Measurements from ENCODE around the gene NMRK2. TPM values are rescaled to one million over a fixed set of nuclear protein-coding genes. Genes with fewer than 3 reads are reported as not detected.
"Not testable (repeated sequence)": the region's sequence is repeated elsewhere in the genome, so short reads cannot be mapped to it uniquely, and the experiment has no call there.

Gene NMRK2
- polyA plus RNA-seq, 6 donors from 2014 or later, result not detected

- Mint-ChIP-seq H3K27ac (no peak overlapping the region), H3K4me3 (no peak overlapping the region), H3K27me3 (no peaks in the 10 kb centered on the region), H3K36me3 (no peaks in the 10 kb centered on the region), H3K4me1 (peaks cover 5 to 13% (median 6%) of the 10 kb centered on the region in 3 donors), H3K9me3 (no peaks in the 10 kb centered on the region)
- ATAC-seq (ENCODE audit: low read depth in 2 of 2), result no peak
- no peak for DNase-seq
Measured at GRCh38 chr19:3963458-3964255, 30.8 kb downstream of the NMRK2 start.

GRCh38 chr19:3964256-3965194 lies 31.7 kb downstream of the NMRK2 start:
- H3K4me3 Mint-ChIP-seq, result no peak overlapping the region
- peaks cover 5 to 20% (median 11%) of the 10 kb centered on the region in 3 donors for H3K4me1 Mint-ChIP-seq
- H3K27ac Mint-ChIP-seq, result no peak overlapping the region
- ATAC-seq (ENCODE audit: low read depth in 2 of 2), result no peak
- H3K9me3 Mint-ChIP-seq, result no peaks in the 10 kb centered on the region
- no peak for DNase-seq
- no peaks in the 10 kb centered on the region for H3K36me3 Mint-ChIP-seq
- H3K27me3 Mint-ChIP-seq, result no peaks in the 10 kb centered on the region

- Mint-ChIP-seq H3K36me3 (no peaks in the 10 kb centered on the region), H3K4me3 (peak overlapping the region in 2 of 8 donors; percentile 24 to 56), H3K27me3 (no peaks in the 10 kb centered on the region), H3K27ac (peak overlapping the region in 1 of 6 donors; percentile 38), H3K9me3 (no peaks in the 10 kb centered on the region), H3K4me1 (peaks cover 15 to 36% (median 26%) of the 10 kb centered on the region in 3 donors)
- ATAC-seq (ENCODE audit: low read depth in 2 of 2), result no peak
- no peak for DNase-seq
Measured at GRCh38 chr19:3966051-3967017, 33.5 kb downstream of the NMRK2 start.

GRCh38 chr19:3967983-3968382 lies 35.1 kb downstream of the NMRK2 start:
- peak overlapping the region in 1 of 8 donors; percentile 25 for H3K4me3 Mint-ChIP-seq
- ATAC-seq (ENCODE audit: low read depth in 2 of 2); H3K27ac Mint-ChIP-seq; DNase-seq; H3K36me3 Mint-ChIP-seq; H3K27me3 Mint-ChIP-seq; H3K9me3 Mint-ChIP-seq: not testable (repeated sequence)
- peaks cover 15 to 38% (median 27%) of the 10 kb centered on the region in 3 donors for H3K4me1 Mint-ChIP-seq

GRCh38 chr19:3968556-3969434 lies 35.9 kb downstream of the NMRK2 start:
- ATAC-seq (ENCODE audit: low read depth in 2 of 2), result no peak
- H3K4me1 Mint-ChIP-seq, result peaks cover 15 to 38% (median 27%) of the 10 kb centered on the region in 3 donors
- H3K27me3 Mint-ChIP-seq, result no peaks in the 10 kb centered on the region
- no peak for DNase-seq
- H3K4me3 Mint-ChIP-seq, result peak overlapping the region; percentile 7 to 95 (median 82)
- no peaks in the 10 kb centered on the region for H3K9me3 Mint-ChIP-seq
- H3K27ac Mint-ChIP-seq, result peak overlapping the region in 2 of 6 donors; percentile 57 to 84
- no peaks in the 10 kb centered on the region for H3K36me3 Mint-ChIP-seq

- no peaks in the 10 kb centered on the region for H3K9me3 Mint-ChIP-seq
- peaks cover 15 to 38% (median 27%) of the 10 kb centered on the region in 3 donors for H3K4me1 Mint-ChIP-seq
- DNase-seq (no peak), ATAC-seq (ENCODE audit: low read depth in 2 of 2) (no peak)
- peak overlapping the region; percentile 24 to 87 (median 67) for H3K27ac Mint-ChIP-seq
- H3K36me3 Mint-ChIP-seq, result no peaks in the 10 kb centered on the region
- peak overlapping the region; percentile 89 to 95 (median 92) for H3K4me3 Mint-ChIP-seq
- no peaks in the 10 kb centered on the region for H3K27me3 Mint-ChIP-seq
Measured at GRCh38 chr19:3969435-3970312, 36.8 kb downstream of the NMRK2 start.

GRCh38 chr19:3970313-3970807 lies 37.5 kb downstream of the NMRK2 start:
- H3K9me3 Mint-ChIP-seq, result no peaks in the 10 kb centered on the region
- H3K36me3 Mint-ChIP-seq, result no peaks in the 10 kb centered on the region
- DNase-seq (no peak), ATAC-seq (ENCODE audit: low read depth in 2 of 2) (peak in 1 of 2 donors; percentile 13)
- H3K4me3 Mint-ChIP-seq, result peak overlapping the region; percentile 89 to 95 (median 92)
- peak overlapping the region; percentile 39 to 98 (median 76) for H3K27ac Mint-ChIP-seq
- H3K4me1 Mint-ChIP-seq, result peaks cover 15 to 38% (median 27%) of the 10 kb centered on the region in 3 donors
- H3K27me3 Mint-ChIP-seq, result no peaks in the 10 kb centered on the region

GRCh38 chr19:3970808-3971598 lies 38.1 kb downstream of the NMRK2 start, which contains the start of gene DAPK3:
Gene DAPK3 (minus strand): TSS chr19:3971099. CDS start chr19:3969735, 1,364 bp downstream.
- Mint-ChIP-seq H3K4me1 (peaks cover 15 to 36% (median 27%) of the 10 kb centered on the region in 3 donors), H3K27ac (peak within 1 kb of the TSS; percentile 66 to 98 (median 88)), H3K27me3 (no peaks in the 10 kb centered on the region), H3K36me3 (no peaks in the 10 kb centered on the region), H3K4me3 (peak within 1 kb of the TSS; percentile 89 to 95 (median 92)), H3K9me3 (no peaks in the 10 kb centered on the region)
- DNase-seq, result peak; percentile 91
- peak; percentile 96 to 97 for ATAC-seq (ENCODE audit: low read depth in 2 of 2)

- Mint-ChIP-seq H3K36me3 (peaks cover 0 to 5% of the 10 kb centered on the region in 2 donors), H3K27me3 (no peaks in the 10 kb centered on the region), H3K27ac (no peak overlapping the region), H3K4me3 (peak overlapping the region in 1 of 8 donors; percentile 3), H3K9me3 (no peaks in the 10 kb centered on the region), H3K4me1 (peaks cover 8 to 25% (median 18%) of the 10 kb centered on the region in 3 donors)
- DNase-seq, result no peak
- ATAC-seq (ENCODE audit: low read depth in 2 of 2), result no peak
Measured at GRCh38 chr19:3975144-3975543, 42.3 kb downstream of the NMRK2 start.

GRCh38 chr19:3975637-3976087 lies 42.8 kb downstream of the NMRK2 start:
- Mint-ChIP-seq H3K4me3 (peak overlapping the region in 1 of 8 donors; percentile 45), H3K4me1 (peaks cover 3 to 19% (median 13%) of the 10 kb centered on the region in 3 donors), H3K27me3 (no peaks in the 10 kb centered on the region), H3K27ac (peak overlapping the region in 2 of 6 donors; percentile 44 to 66), H3K9me3 (no peaks in the 10 kb centered on the region), H3K36me3 (peaks cover 0 to 5% of the 10 kb centered on the region in 2 donors)
- ATAC-seq (ENCODE audit: low read depth in 2 of 2), result no peak
- DNase-seq, result no peak

Data from naive B cell (primary cell).